GM12872 (cell line): ENCODE data around the gene TULP3.

Experiments
- CTCF ChIP-seq: IDR thresholded peaks from 3 replicates; pipeline ENCODE4 v1.5.1; 2011; ENCODE audit warnings: low read depth, mild to moderate bottlenecking, low read length, moderate library complexity; ENCODE audit not compliant: insufficient read depth

Gene TULP3

GRCh38 chr12:2884810-2885209, 5.9 kb upstream of the TULP3 start:
- TF ChIP-seq CTCF, result no peak

DNA sequence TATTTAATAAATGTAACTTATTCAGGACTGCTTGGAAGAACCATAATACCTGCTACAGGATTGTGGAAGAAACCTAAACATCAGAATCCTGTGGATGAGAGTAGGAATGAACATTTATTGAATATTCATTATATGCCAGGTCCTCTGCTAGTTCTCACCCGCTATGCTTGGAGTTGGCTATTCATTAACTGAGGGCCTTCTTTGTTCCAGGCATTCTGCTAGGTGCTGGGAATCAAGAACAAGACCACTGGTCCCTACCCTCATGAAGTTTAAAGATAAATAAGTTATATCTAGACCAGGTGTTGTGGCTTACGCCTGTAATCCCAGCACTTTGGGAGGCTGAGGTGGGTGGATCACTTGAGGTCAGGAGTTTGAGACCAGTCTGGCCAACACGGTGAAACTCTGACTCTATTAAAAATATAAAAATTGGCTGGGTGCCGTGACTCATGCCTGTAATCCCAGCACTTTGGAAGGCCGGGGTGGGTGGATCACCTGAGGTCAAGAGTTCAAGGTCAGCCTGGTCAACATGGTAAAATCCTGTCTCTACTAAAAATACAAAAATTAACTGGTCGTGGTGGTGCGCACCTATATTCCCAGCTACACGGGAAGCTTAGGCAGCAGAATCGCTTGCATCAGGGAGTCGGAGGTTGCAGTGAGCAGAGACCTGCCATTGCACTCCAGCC, 3.8 kb upstream of the TULP3 start:
- no peak for TF ChIP-seq CTCF

- TF ChIP-seq CTCF, result no peak
Observed at GRCh38 chr12:2890001-2890387, 697 bp upstream of the TULP3 start.

DNA sequence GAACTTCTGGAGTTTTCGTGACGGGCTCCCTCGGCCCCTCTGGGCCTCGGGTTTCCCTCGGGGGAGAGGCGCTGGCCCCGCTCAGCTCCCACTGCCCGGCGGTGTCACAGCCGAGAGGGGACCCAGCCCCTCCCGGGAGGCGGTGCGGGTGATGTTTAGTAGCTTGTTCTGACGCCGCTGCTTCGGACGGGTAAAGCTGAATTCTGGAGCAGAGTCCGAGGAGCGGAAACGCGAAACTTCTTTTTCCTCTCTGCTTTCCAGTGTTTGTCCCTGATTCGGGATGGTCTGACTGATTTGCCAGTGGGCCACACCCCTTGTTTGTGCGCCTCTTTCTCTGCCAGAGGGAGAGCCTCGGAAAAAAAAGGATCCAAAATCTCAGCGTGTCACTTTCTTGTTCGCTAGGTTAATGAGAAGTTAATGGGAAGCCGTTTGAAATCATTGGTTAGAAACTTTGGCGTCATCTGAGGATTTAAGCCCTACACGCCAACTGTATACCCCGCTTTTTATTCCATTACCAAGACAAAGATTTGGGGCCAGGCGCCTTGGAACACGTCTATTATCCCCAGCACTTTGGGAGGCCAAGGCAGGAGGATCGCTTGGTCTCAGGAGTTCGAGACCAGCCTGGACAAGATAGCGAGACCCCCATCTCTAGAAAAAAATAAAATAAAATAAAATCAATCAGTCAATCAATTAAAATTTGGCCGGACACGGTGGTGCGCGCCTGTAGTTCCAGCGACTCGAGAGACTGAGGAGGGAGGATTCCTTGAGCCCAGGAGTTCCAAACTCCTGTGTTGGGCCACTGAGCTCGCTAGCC, 756 bp downstream of the TULP3 start:
- no peak for TF ChIP-seq CTCF

DNA sequence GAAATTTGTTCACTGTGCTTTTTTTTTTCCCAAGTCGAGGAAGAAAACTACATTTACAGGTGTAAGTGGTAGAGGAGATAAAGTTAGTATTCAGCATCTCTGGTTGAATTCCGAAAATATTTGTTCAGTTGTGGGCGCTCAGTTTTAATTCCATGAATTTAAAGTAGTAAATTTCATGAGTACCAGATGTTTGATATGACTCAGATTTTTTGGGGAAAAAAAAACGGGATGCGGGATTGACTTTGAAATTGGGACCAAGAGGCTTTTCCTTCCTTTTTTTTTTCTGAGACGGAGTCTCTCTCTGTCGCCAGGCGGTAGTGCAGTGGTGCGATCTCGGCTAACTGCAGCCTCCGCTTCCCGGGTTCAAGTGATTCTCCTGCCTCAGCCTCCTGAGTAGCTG, 1.6 kb downstream of the TULP3 start:
- TF ChIP-seq CTCF, result no peak

DNA sequence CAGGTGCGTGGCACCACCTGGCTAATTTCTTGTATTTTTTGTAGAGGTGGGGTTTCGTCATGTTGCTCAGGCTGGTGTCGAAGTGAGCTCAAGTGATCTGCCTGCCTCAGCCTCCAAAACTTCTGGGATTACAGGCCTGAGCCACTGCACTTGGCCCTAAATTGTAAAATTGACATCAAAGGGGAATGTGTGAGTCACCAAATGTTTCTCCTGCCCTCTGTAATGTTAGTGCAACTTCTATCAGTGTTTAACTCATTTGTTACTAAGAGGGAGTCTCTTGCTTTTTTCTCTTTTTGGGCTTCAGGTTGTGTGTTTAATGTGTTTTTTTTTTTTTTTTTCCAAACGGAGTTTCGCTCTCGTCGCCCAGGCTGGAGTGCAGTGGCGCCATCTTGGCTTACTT, 2.3 kb downstream of the TULP3 start:
- no peak for TF ChIP-seq CTCF

GRCh38 chr12:2895051-2895451, 4.4 kb downstream of the TULP3 start:
- no peak for TF ChIP-seq CTCF
